Ishikawa (cell line): ENCODE data around the gene KRTAP10-5.

Experiments used
- CEBPB ChIP-seq: IDR thresholded peaks from 2 replicates; pipeline ENCODE4 v1.6.1; 2012
- CREB1 ChIP-seq: IDR thresholded peaks from 2 replicates; pipeline ENCODE4 v1.6.1; 2012; ENCODE audit warnings: low read depth
- EP300 ChIP-seq: IDR thresholded peaks from 2 replicates; pipeline ENCODE4 v1.6.1; 2012; ENCODE audit warnings: borderline replicate concordance
- FOXM1 ChIP-seq: IDR thresholded peaks from 2 replicates; pipeline ENCODE4 v1.6.1; 2012; ENCODE audit warnings: low read depth, borderline replicate concordance
- MAX ChIP-seq: IDR thresholded peaks from 2 replicates; pipeline ENCODE4 v1.6.1; 2012
- NFIC ChIP-seq: IDR thresholded peaks from 2 replicates; pipeline ENCODE4 v1.6.1; 2012
- RAD21 ChIP-seq: IDR thresholded peaks from 2 replicates; pipeline ENCODE4 v1.6.1; 2012; ENCODE audit warnings: low read depth
- REST ChIP-seq: IDR thresholded peaks from 2 replicates; pipeline ENCODE4 v1.6.1; 2012; ENCODE audit warnings: low read depth, mild to moderate bottlenecking
- TAF1 ChIP-seq: IDR thresholded peaks from 2 replicates; pipeline ENCODE4 v1.6.1; 2012; ENCODE audit warnings: low read depth, mild to moderate bottlenecking
- TCF12 ChIP-seq: IDR thresholded peaks from 2 replicates; pipeline ENCODE4 v1.6.1; 2012; ENCODE audit warnings: low read depth
- USF1 ChIP-seq: IDR thresholded peaks from 2 replicates; pipeline ENCODE4 v1.6.1; 2012
- YY1 ChIP-seq: IDR thresholded peaks from 2 replicates; pipeline ENCODE4 v1.6.1; 2012; ENCODE audit warnings: low read depth
- ZBTB7A ChIP-seq: IDR thresholded peaks from 2 replicates; pipeline ENCODE4 v1.6.1; 2012; ENCODE audit warnings: low read depth

- TF ChIP-seq MAX, result no peak
- no peak for TF ChIP-seq CEBPB
- TF ChIP-seq REST, result no peak
- TF ChIP-seq RAD21, result no peak
- TF ChIP-seq TAF1, result no peak
- TF ChIP-seq EP300, result no peak
- no peak for TF ChIP-seq NFIC
- TF ChIP-seq CREB1, result no peak
- no peak for TF ChIP-seq TCF12
- TF ChIP-seq YY1, result no peak
- TF ChIP-seq USF1, result no peak
- no peak for TF ChIP-seq FOXM1
- TF ChIP-seq ZBTB7A, result no peak
Observed at GRCh38 chr21:44578371-44579055, 1.9 kb downstream of the KRTAP10-5 start.
